ENCODE data around the gene CASP8AP2. TPM values are rescaled to one million over a fixed set of nuclear protein-coding genes. Genes with fewer than 3 reads are reported as not detected.
A peak's percentile ranks its signal among the peaks of the same experiment; 100 is the strongest.
"Not testable (repeated sequence)": the region's sequence is repeated elsewhere in the genome, so short reads cannot be mapped to it uniquely, and the experiment has no call there.

CASP8AP2 gene
- total RNA-seq, 1 donor from 2014 or later: 9.5 TPM

GRCh38 chr6:89807581-89807980 lies 22.1 kb upstream of the CASP8AP2 start:
- Histone ChIP-seq H3K4me3 (ENCODE audit: low read depth, low read length) (no peak overlapping the region), H3K27me3 (ENCODE audit: control insufficient read depth, insufficient read depth, low read length) (no peaks in the 10 kb centered on the region), H3K36me3 (ENCODE audit: control insufficient read depth, insufficient read depth, low read length) (no peaks in the 10 kb centered on the region)
- no peak for TF ChIP-seq CTCF (IDR thresholded peaks at IDR 0.05; ENCODE audit: insufficient read depth, low read length, poor library complexity, severe bottlenecking)
- no peak for DNase-seq (ENCODE audit: low read depth)

- H3K36me3 ChIP-seq (ENCODE audit: control insufficient read depth, insufficient read depth, low read length); DNase-seq (ENCODE audit: low read depth); H3K27me3 ChIP-seq (ENCODE audit: control insufficient read depth, insufficient read depth, low read length); H3K4me3 ChIP-seq (ENCODE audit: low read depth, low read length): not testable (repeated sequence)
Measured at GRCh38 chr6:89813422-89813821, 16.3 kb upstream of the CASP8AP2 start.

- H3K4me3 ChIP-seq (ENCODE audit: low read depth, low read length): no peak overlapping the region
- no peak for TF ChIP-seq CTCF (IDR thresholded peaks at IDR 0.05; ENCODE audit: insufficient read depth, low read length, poor library complexity, severe bottlenecking)
- no peak for DNase-seq (ENCODE audit: low read depth)
- no peaks in the 10 kb centered on the region for H3K36me3 ChIP-seq (ENCODE audit: control insufficient read depth, insufficient read depth, low read length)
- H3K27me3 ChIP-seq (ENCODE audit: control insufficient read depth, insufficient read depth, low read length): no peaks in the 10 kb centered on the region
Measured at GRCh38 chr6:89817481-89817880, 12.2 kb upstream of the CASP8AP2 start.

GRCh38 chr6:89818977-89819335 lies 10.7 kb upstream of the CASP8AP2 start:
- TF ChIP-seq CTCF (IDR thresholded peaks at IDR 0.05; ENCODE audit: insufficient read depth, low read length, poor library complexity, severe bottlenecking): no peak
- Histone ChIP-seq H3K27me3 (ENCODE audit: control insufficient read depth, insufficient read depth, low read length) (no peaks in the 10 kb centered on the region), H3K36me3 (ENCODE audit: control insufficient read depth, insufficient read depth, low read length) (no peaks in the 10 kb centered on the region), H3K4me3 (ENCODE audit: low read depth, low read length) (peak overlapping the region; percentile 75)
- no peak for DNase-seq (ENCODE audit: low read depth)

- TF ChIP-seq CTCF (IDR thresholded peaks at IDR 0.05; ENCODE audit: insufficient read depth, low read length, poor library complexity, severe bottlenecking): no peak
- H3K27me3 ChIP-seq (ENCODE audit: control insufficient read depth, insufficient read depth, low read length): no peaks in the 10 kb centered on the region
- H3K36me3 ChIP-seq (ENCODE audit: control insufficient read depth, insufficient read depth, low read length): no peaks in the 10 kb centered on the region
- peak within 1 kb of the TSS; percentile 75 for H3K4me3 ChIP-seq (ENCODE audit: low read depth, low read length)
- DNase-seq (ENCODE audit: low read depth): peak; percentile 83
Measured at GRCh38 chr6:89819336-89820130, 10.1 kb upstream of the CASP8AP2 start, which contains the start of gene MDN1. Gene MDN1, minus strand, starts transcription at chr6:89819794. Its CDS starts 187 bp downstream, at chr6:89819607.

GRCh38 chr6:89826029-89826528 lies 3.6 kb upstream of the CASP8AP2 start:
- DNase-seq (ENCODE audit: low read depth): no peak

GRCh38 chr6:89828475-89828987 lies 1.1 kb upstream of the CASP8AP2 start:
- DNase-seq (ENCODE audit: low read depth); H3K36me3 ChIP-seq (ENCODE audit: control insufficient read depth, insufficient read depth, low read length); H3K27me3 ChIP-seq (ENCODE audit: control insufficient read depth, insufficient read depth, low read length): not testable (repeated sequence)
- peak overlapping the region; percentile 99 for H3K4me3 ChIP-seq (ENCODE audit: low read depth, low read length)

More at GRCh38 chr6:89826029-89826528, 3.6 kb upstream of the CASP8AP2 start:
- no peak for TF ChIP-seq CTCF (IDR thresholded peaks at IDR 0.05; ENCODE audit: insufficient read depth, low read length, poor library complexity, severe bottlenecking)
- Histone ChIP-seq H3K4me3 (ENCODE audit: low read depth, low read length) (no peak overlapping the region), H3K36me3 (ENCODE audit: control insufficient read depth, insufficient read depth, low read length) (no peaks in the 10 kb centered on the region), H3K27me3 (ENCODE audit: control insufficient read depth, insufficient read depth, low read length) (no peaks in the 10 kb centered on the region)

Measured in kidney epithelial cell (primary cell).